Fibroblast of skin of right quadriceps (primary cell): ENCODE data around the gene FBXO17.
"Not testable (repeated sequence)": the region's sequence is repeated elsewhere in the genome, so short reads cannot be mapped to it uniquely, and the experiment has no call there.

Experiments
- DNase-seq: peaks from one replicate; pipeline ENCODE4 v3.0.0-alpha.2; 2013

FBXO17 gene

GRCh38 chr19:38978326-38978689 lies 2.8 kb upstream of the FBXO17 start:
- DNase-seq = no peak

- DNase-seq = peak; percentile 60
Measured at GRCh38 chr19:38977445-38978325, 2.1 kb upstream of the FBXO17 start.

GRCh38 chr19:38975861-38976271 lies 324 bp upstream of the FBXO17 start:
- peak; percentile 67 for DNase-seq

GRCh38 chr19:38974624-38975213 lies 823 bp downstream of the FBXO17 start:
- no peak for DNase-seq

GRCh38 chr19:38971672-38972071 lies 3.9 kb downstream of the FBXO17 start:
- no peak for DNase-seq

- DNase-seq = peak; percentile 27
Measured at GRCh38 chr19:38970664-38971532, 4.6 kb downstream of the FBXO17 start.

- not testable (repeated sequence) for DNase-seq
Measured at GRCh38 chr19:38966149-38966548, 9.4 kb downstream of the FBXO17 start.

- no peak for DNase-seq
Measured at GRCh38 chr19:38964738-38965137, 10.8 kb downstream of the FBXO17 start.

- no peak for DNase-seq
Measured at GRCh38 chr19:38959618-38960017, 15.9 kb downstream of the FBXO17 start.

- DNase-seq = no peak
Measured at GRCh38 chr19:38958301-38958700, 17.2 kb downstream of the FBXO17 start.

- DNase-seq = no peak
Measured at GRCh38 chr19:38956264-38956663, 19.3 kb downstream of the FBXO17 start.

- DNase-seq = no peak
Measured at GRCh38 chr19:38953677-38954076, 21.9 kb downstream of the FBXO17 start.

- DNase-seq = no peak
Measured at GRCh38 chr19:38952395-38953165, 23.0 kb downstream of the FBXO17 start.

GRCh38 chr19:38951187-38951586 lies 24.4 kb downstream of the FBXO17 start:
- DNase-seq = no peak

- peak; percentile 82 for DNase-seq
Measured at GRCh38 chr19:38949580-38950367, 25.8 kb downstream of the FBXO17 start.

GRCh38 chr19:38946229-38947010 lies 29.1 kb downstream of the FBXO17 start:
- no peak for DNase-seq

GRCh38 chr19:38945562-38946228 lies 29.8 kb downstream of the FBXO17 start:
- DNase-seq = no peak

GRCh38 chr19:38944981-38945506 lies 30.5 kb downstream of the FBXO17 start:
- DNase-seq = no peak

- DNase-seq = no peak
Measured at GRCh38 chr19:38942471-38943181, 32.9 kb downstream of the FBXO17 start.
